Activated T-helper 1 cell treated with anti-CD3 and anti-CD28 coated beads, Interleukin-12 subunit alpha, Interleukin-12 subunit beta, Interleukin-2, Interleukin-4 antibody, amounts not matched to agents 30 ng/mL and 10 ng/mL and 1 ng/mL, durations not matched to agents 14 hours and 24 hours and 36 hours (primary cell): ENCODE measurements around the gene NUP214. TPM values are rescaled to one million over a fixed set of nuclear protein-coding genes. Genes with fewer than 3 reads are reported as not detected.
A peak's percentile ranks its signal among the peaks of the same experiment; 100 is the strongest.
"Not testable (repeated sequence)": the region's sequence is repeated elsewhere in the genome, so short reads cannot be mapped to it uniquely, and the experiment has no call there.

Experiments
- DNase-seq: peaks from one replicate; pipeline ENCODE4 v3.0.0; 2021; ENCODE audit warnings: low spot score
- H3K27ac Mint-ChIP-seq: one replicate; pipeline ENCODE4 v1.8.0; 2021; ENCODE audit warnings: mild to moderate bottlenecking, mixed read lengths
- H3K27me3 Mint-ChIP-seq: one replicate; pipeline ENCODE4 v1.8.0; 2022; ENCODE audit warnings: mild to moderate bottlenecking, moderate library complexity, mixed read lengths; ENCODE audit not compliant: insufficient read depth
- H3K36me3 Mint-ChIP-seq: one replicate; pipeline ENCODE4 v1.8.0; 2021; ENCODE audit warnings: low read depth, mixed read lengths
- H3K4me1 Mint-ChIP-seq: one replicate; pipeline ENCODE4 v1.8.0; 2021; ENCODE audit warnings: low read depth, mixed read lengths
- H3K4me3 Mint-ChIP-seq: one replicate; pipeline ENCODE4 v1.8.0; 2021; ENCODE audit warnings: mild to moderate bottlenecking, moderate library complexity, mixed read lengths
- H3K9me3 Mint-ChIP-seq: one replicate; pipeline ENCODE4 v1.8.0; 2021; ENCODE audit warnings: mixed read lengths
- intact Hi-C: fragments of 100-400 bp; cut with micrococcal nuclease; formaldehyde crosslinking; loops from one replicate; pipeline ENCODE4 v1.15.1; 2024
- total RNA-seq: library from RNA; stranded (reverse); gene quantifications from 2 replicates; pipeline ENCODE4 v1.2.3, GENCODE V29; 2022

NUP214 gene
- total RNA-seq, 1 donor from 2014 or later = 80.7 TPM

DNA sequence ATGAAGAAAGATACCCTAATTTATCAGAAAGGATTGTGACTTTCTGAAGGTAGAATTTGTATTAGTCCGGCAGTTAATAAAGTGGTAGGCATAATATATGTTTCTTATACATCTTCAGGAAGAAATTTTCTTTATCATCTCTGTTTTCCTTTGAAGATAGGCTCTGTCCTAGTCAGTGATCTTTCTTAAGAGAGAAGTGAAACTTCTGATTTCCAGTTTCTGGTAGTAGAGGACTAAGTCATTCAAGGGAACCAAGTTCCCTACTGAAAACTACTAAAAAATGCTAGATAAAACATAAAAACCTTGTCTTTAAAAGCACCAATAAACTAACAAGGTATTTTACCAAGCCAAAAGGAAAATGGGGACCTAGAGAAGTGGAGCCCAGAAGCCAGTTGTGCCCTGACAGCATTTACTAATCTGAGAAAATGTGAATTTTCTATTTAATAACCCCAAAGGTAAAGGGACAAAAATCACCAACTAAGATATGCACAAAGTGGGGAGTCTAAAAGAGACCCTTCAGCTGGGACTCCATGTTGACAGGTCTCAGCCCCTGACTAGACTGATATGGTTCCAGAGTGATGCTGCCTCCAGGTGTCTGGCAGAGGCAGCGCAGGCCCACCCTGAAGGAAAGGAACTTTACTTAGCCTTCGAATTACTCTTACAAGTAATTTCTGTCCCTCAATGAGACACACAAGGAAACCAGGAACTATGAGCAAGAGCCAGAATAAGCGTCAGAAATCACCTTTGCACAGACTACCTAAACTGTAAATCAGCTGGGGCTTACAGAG lies 78.2 kb downstream of the NUP214 start:
- Mint-ChIP-seq H3K4me3 (no peak overlapping the region), H3K27ac (no peak overlapping the region), H3K36me3 (peaks cover 35% of the 10 kb centered on the region), H3K9me3 (no peaks in the 10 kb centered on the region), H3K27me3 (no peaks in the 10 kb centered on the region), H3K4me1 (no peaks in the 10 kb centered on the region)
- DNase-seq = no peak
- intact Hi-C loops = no loop called here

DNA sequence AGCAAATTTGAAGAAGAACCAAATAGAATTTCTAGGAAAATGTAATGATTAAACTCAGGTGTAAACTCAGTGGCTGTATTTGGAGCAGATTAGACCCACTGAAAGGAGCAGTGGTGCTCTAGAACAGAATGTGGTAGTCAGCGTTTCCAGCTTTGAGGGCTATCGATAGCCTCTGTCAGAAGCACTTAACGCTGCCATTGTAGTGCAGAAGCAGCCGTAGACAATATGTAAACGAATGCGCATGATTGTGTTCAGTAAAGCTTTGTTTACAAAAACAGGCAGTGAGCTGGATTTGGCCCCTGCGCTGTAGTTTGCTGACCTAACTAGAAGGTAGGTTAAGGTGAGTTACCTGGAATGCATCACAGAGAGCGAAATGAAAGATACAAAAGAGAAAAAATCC lies 78.9 kb downstream of the NUP214 start:
- intact Hi-C loops = no loop called here
- Mint-ChIP-seq H3K27me3 (no peaks in the 10 kb centered on the region), H3K4me3 (no peak overlapping the region), H3K36me3 (peaks cover 32% of the 10 kb centered on the region), H3K27ac (peak overlapping the region; percentile 24), H3K4me1 (no peaks in the 10 kb centered on the region), H3K9me3 (no peaks in the 10 kb centered on the region)
- no peak for DNase-seq

DNA sequence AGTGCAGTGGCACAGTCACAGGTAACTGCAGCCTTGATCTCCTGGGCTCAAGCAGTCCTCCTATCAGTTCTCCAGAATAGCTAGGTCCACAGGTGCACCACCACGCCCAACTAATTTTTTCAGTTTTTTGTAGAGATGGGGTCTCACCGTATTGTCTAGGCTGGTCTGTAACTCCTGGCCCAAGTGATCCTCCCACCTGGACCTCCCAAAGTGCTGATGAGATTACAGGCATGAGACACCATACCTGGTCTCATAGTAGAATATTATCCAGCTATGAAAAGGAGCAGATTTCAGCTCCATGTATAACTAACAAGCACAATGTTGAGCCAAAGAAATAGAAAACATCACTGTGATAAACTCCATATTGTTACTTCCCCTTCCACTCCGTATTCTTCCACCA lies 81.1 kb downstream of the NUP214 start:
- no peaks in the 10 kb centered on the region for H3K4me1 Mint-ChIP-seq
- peaks cover 11% of the 10 kb centered on the region for H3K9me3 Mint-ChIP-seq
- peaks cover 40% of the 10 kb centered on the region for H3K36me3 Mint-ChIP-seq
- intact Hi-C loops = no loop called here
- no peaks in the 10 kb centered on the region for H3K27me3 Mint-ChIP-seq
- no peak overlapping the region for H3K27ac Mint-ChIP-seq
- DNase-seq = no peak
- no peak overlapping the region for H3K4me3 Mint-ChIP-seq

DNA sequence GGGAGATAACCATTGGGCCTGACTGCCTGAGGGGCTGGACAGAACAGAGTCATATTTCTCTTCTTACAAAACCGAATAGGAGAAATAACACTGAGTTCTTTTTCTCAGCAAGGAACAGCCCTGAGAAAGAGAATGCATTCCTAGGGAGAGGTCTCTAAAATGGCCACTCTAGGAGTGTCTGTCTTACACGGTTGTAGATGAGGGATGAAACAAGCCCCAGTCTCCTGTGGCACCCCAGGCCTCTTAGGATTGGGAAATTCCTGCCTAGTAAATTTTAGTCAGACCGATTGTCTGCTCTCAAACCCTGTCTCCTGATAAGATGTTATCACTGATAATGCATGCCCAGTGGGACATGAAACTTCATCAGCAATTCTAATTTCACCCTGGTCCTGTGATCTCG lies 86.5 kb downstream of the NUP214 start:
- H3K4me3 Mint-ChIP-seq, H3K4me1 Mint-ChIP-seq, intact Hi-C loops, H3K27ac Mint-ChIP-seq, DNase-seq, H3K27me3 Mint-ChIP-seq: not testable (repeated sequence)
- Mint-ChIP-seq H3K36me3 (peaks cover 53% of the 10 kb centered on the region), H3K9me3 (peaks cover 23% of the 10 kb centered on the region)

DNA sequence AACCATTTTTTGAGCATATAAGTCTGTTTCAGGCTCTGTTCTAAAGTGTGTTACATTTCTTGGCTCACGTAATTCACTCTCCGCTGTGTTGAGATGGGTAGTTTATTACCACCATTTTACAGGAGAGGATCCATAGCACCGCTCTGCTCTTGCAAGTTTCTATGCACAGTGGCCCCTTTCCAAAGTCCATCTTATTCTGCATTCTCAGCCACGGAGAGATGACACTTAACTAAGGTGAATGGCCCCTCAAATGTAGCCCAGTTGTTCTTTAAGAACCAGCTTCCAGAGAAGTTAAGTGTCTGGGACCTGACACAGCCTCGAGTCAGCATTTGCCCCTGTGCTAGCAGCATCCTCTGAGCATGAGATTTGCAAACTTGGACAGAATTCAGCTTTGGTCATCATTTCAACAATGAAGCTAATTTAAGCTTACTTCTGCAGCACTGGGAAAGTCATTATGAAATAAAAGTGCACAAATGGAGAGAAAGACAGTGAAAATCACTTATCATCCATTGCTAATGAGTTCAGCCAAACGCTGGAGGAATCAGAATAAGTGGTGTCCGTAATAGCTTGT lies 89.0 kb downstream of the NUP214 start:
- no peak for DNase-seq
- intact Hi-C loops = no loop called here
- peaks cover 13% of the 10 kb centered on the region for H3K4me1 Mint-ChIP-seq
- no peak overlapping the region for H3K27ac Mint-ChIP-seq
- no peak overlapping the region for H3K4me3 Mint-ChIP-seq
- peaks cover 23% of the 10 kb centered on the region for H3K9me3 Mint-ChIP-seq
- H3K36me3 Mint-ChIP-seq = peaks cover 50% of the 10 kb centered on the region
- H3K27me3 Mint-ChIP-seq = no peaks in the 10 kb centered on the region

DNA sequence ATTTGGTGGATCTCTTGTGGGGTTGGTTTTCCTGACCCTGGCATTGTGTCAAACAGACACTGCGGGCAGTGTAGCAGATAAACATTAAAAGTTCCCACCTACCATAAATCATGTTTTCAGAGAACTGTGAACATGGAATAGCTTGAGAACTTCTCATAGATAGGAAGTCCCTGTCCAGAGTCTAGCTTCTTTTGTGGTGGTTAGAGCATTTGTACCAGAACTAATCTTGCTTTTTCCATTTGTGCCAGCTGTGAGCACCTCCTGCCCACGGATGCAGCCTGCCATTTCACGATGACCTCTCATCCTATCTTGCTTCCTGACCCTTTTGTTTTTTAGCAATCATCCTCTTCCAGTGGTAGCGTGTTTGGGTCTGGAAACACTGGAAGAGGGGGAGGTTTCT lies 89.5 kb downstream of the NUP214 start:
- Mint-ChIP-seq H3K27ac (no peak overlapping the region), H3K4me1 (peaks cover 13% of the 10 kb centered on the region), H3K36me3 (peaks cover 47% of the 10 kb centered on the region), H3K9me3 (peaks cover 23% of the 10 kb centered on the region), H3K4me3 (no peak overlapping the region), H3K27me3 (no peaks in the 10 kb centered on the region)
- no peak for DNase-seq
- intact Hi-C loops = no loop called here

DNA sequence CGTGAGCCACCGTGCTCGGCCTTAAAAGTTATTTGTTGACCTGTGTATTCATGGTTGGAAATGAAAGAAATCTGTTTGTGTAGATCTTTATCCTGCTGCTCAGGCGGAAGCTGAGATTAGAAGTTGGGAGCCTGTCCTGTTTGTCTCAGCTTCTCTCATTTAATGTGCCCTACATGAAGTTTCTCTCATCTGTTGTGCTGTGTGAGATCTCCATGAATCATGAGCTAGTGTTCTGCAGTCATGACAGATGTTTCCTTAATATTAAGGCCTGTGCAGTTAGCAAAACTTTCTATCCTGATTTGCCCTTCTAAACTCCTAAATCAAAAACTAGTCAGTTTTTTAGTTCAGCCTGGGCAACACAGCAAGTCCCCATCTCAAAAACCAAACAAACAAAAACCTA lies 91.4 kb downstream of the NUP214 start:
- Mint-ChIP-seq H3K27ac (no peak overlapping the region), H3K9me3 (peaks cover 10% of the 10 kb centered on the region), H3K36me3 (peaks cover 33% of the 10 kb centered on the region), H3K27me3 (no peaks in the 10 kb centered on the region), H3K4me3 (no peak overlapping the region), H3K4me1 (peaks cover 13% of the 10 kb centered on the region)
- DNase-seq = no peak
- intact Hi-C loops = no loop called here

DNA sequence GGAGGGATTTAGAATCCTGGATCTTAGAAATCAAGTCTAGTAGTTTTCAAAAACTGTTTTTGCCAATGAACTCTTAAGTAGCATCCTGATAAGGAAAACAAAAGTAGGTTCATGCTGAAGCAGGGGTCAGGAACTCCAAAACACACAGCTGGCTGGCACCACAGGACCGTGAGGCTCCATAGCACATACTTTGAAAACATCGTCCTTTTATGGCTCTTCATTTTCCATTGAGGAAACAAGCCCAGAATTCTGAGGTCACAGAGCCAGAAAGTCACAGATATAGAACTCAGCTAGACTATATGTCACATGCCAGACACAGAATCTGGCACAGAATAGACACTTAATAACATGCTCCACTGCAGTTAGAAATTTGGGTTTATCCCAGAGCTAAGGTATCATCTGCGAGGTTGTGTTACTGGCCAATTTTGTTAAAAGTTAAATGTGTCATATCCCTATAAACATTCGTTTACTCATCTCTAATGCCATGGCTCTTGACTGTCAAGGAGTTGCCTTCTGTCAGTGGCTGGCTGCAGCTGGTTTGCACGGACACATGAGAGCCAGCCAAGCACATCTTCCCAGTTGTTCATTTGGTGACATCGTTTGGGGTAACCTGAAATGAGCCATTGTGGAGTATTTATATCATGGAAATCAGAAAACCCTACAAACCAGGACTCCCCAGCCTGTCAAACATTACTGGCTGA lies 92.1 kb downstream of the NUP214 start:
- Mint-ChIP-seq H3K27me3 (no peaks in the 10 kb centered on the region), H3K36me3 (peaks cover 28% of the 10 kb centered on the region), H3K9me3 (peaks cover 5% of the 10 kb centered on the region), H3K4me3 (no peak overlapping the region), H3K27ac (no peak overlapping the region), H3K4me1 (peaks cover 13% of the 10 kb centered on the region)
- no peak for DNase-seq
- intact Hi-C loops = no loop called here

DNA sequence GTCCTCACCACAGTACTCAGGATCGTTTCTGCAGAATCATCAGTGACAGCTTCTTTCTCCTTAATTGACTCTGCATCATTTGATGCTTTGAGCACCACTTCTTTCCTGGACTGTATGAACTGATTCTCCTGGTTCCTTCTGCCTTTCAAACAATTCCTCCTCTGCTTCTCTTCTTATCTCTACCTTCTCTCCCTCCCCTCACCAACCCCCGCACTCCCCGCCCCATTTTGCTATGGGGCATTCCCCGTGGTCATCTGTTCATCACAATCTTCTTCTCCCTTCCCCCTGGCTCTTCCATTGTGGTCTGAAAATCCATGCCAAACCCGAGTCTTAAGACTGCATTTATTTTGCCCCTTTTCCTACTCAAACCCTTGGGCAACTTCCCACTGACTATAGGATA lies 93.0 kb downstream of the NUP214 start:
- no peaks in the 10 kb centered on the region for H3K27me3 Mint-ChIP-seq
- DNase-seq = no peak
- intact Hi-C loops = no loop called here
- H3K27ac Mint-ChIP-seq = no peak overlapping the region
- H3K4me3 Mint-ChIP-seq = no peak overlapping the region
- H3K9me3 Mint-ChIP-seq = no peaks in the 10 kb centered on the region
- peaks cover 12% of the 10 kb centered on the region for H3K4me1 Mint-ChIP-seq
- H3K36me3 Mint-ChIP-seq = peaks cover 25% of the 10 kb centered on the region

DNA sequence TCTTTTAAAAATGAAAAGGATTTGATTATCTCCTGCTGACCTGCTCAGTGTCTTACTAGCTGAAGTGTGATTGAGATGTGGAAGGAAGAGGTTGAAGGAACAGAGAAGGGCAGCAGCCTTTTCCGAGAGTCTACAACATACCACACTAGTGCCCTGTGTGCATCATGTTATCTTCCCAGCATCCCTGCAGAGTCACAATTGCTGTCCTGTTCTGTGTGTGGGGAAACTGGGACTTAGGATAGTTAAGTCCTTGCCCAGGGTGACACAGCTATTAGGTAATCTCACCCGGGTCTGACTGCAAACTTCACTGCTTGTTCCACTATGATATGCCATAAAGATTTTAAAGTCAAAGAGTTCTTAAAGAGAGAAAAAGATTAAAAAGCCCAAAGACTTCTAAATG lies 95.1 kb downstream of the NUP214 start:
- peaks cover 5% of the 10 kb centered on the region for H3K4me1 Mint-ChIP-seq
- H3K4me3 Mint-ChIP-seq = no peak overlapping the region

DNA sequence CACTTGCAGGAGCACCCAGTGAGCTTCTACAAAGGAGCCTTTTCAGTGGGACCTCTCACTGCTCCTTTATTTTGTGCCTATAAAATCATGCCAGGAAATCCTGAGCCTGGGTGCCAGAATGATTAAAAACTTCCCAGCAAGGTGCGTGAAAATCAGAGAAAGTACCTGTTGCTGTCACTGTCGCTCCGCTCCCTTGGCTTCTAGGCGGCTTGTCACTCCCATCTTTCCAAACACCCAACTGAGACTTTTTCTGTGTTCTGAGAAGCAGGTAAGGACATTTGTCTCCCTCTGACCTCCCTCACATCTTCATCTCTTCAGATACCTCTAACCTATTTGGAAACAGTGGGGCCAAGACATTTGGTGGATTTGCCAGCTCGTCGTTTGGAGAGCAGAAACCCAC lies 97.1 kb downstream of the NUP214 start:
- Mint-ChIP-seq H3K4me1 (peaks cover 9% of the 10 kb centered on the region), H3K4me3 (no peak overlapping the region), H3K36me3 (peaks cover 24% of the 10 kb centered on the region), H3K27ac (no peak overlapping the region), H3K27me3 (no peaks in the 10 kb centered on the region), H3K9me3 (no peaks in the 10 kb centered on the region)
- DNase-seq = no peak
- intact Hi-C loops = no loop called here

More for the DNA sequence above, 95.1 kb downstream of the NUP214 start:
- no peak for DNase-seq
- peaks cover 19% of the 10 kb centered on the region for H3K36me3 Mint-ChIP-seq
- no peaks in the 10 kb centered on the region for H3K27me3 Mint-ChIP-seq
- intact Hi-C loops = no loop called here
- no peaks in the 10 kb centered on the region for H3K9me3 Mint-ChIP-seq
- no peak overlapping the region for H3K27ac Mint-ChIP-seq

DNA sequence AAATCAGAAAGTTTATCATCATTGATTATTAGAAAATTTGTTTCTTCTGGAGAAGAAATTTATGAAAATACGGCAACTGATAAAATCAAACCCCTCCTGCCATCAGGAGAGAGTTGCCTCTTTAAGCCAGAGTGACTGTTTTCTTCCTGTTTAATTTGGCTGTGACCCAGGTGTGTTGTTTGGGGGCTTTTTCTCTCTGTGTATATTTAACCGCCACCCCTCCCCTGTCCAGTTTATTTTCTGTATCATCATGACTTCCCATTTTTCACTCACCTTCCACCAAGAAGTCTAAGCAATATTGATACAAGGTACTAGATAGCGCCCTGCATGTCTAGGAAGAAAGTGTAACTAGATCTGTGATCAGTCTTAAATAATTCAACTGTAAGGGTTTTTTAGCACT lies 100.8 kb downstream of the NUP214 start:
- no peak overlapping the region for H3K27ac Mint-ChIP-seq
- intact Hi-C loops = no loop called here
- peaks cover 23% of the 10 kb centered on the region for H3K36me3 Mint-ChIP-seq
- no peaks in the 10 kb centered on the region for H3K9me3 Mint-ChIP-seq
- H3K27me3 Mint-ChIP-seq = no peaks in the 10 kb centered on the region
- H3K4me3 Mint-ChIP-seq = no peak overlapping the region
- H3K4me1 Mint-ChIP-seq = peaks cover 5% of the 10 kb centered on the region
- no peak for DNase-seq
